ENCODE results near the gene PTPRN2. TPM values are rescaled to one million over a fixed set of nuclear protein-coding genes. Genes with fewer than 3 reads are reported as not detected.

PTPRN2 gene
- total and polyA plus RNA-seq, 2 of the 13 experiments (the other 11 are each of a cell fraction or from before 2014, with no cell fraction given) = 2.5 to 24.2 TPM

GRCh38 chr7:157769086-157769485 lies 818.5 kb downstream of the PTPRN2 start:
- CTCF ChIA-PET (ENCODE audit: low intra/inter-chr PET ratio, low total read pairs) = no interaction called here
- WGBS (ENCODE audit: low lambda C conversion rate) = 67% methylated on average over 17 of the region's 17 CpGs
- H3K79me2 ChIP-seq (ENCODE audit: insufficient read depth, low read length) = no peaks in the 10 kb centered on the region
- no peak overlapping the region for H3K4me2 ChIP-seq (ENCODE audit: low read depth, low read length)
- BruUV-seq (replicated peaks) = no TSS peak
- intact Hi-C loops (cut with micrococcal nuclease; ENCODE audit: unreplicated experiment) = no loop called here
- no peak for TF ChIP-seq ZNF704 (CRISPR knock-in tag; IDR thresholded peaks at IDR 0.05; ENCODE audit: borderline replicate concordance)
- TF ChIP-seq RFX1 (IDR thresholded peaks at IDR 0.05) = peak; percentile 19; the same call in 1 of the 2 replicates
- no peak for TF ChIP-seq ZNF142 (CRISPR knock-in tag; IDR thresholded peaks at IDR 0.05)
- no peak for TF ChIP-seq AHR (CRISPR knock-in tag; IDR thresholded peaks at IDR 0.05)
- no peak overlapping the region for H3K27ac ChIP-seq (ENCODE audit: extremely low read length, insufficient read depth, low read length)
- DNase-seq (ENCODE audit: low spot score) (no peak), ATAC-seq (no peak), FAIRE-seq (no peak)
- in situ Hi-C loops (cut with HindIII; ENCODE audit: extremely low pct_ligation_motif_present, low pct_unique_long_range_greater_than_20kb) = no loop called here
- H3K9ac ChIP-seq (ENCODE audit: insufficient read depth, low read depth, low read length) = no peak overlapping the region
- H3K27me3 ChIP-seq (ENCODE audit: control insufficient read depth in 1 of 2, insufficient read depth in 2 of 2, low read length in 2 of 2) = no peaks in the 10 kb centered on the region; a peak in 1 of 5 replicates
- no peaks in the 10 kb centered on the region; the same call in 1 of the 2 replicates for H4K20me1 ChIP-seq (ENCODE audit: insufficient read depth, low read length)
- POLR2A ChIA-PET = no interaction called here
- peaks cover 27% of the 10 kb centered on the region for H3K9me3 ChIP-seq (ENCODE audit: low read length)
- H3K4me1 ChIP-seq (ENCODE audit: insufficient read depth, low read length) = no peaks in the 10 kb centered on the region
- H2AFZ ChIP-seq (ENCODE audit: low read length) = no peak overlapping the region
- H3K36me3 ChIP-seq (replicated peaks in 1 of 2; ENCODE audit: control insufficient read depth in 1 of 2, insufficient read depth in 2 of 2, low read length in 2 of 2) = no peaks in the 10 kb centered on the region
- no peak overlapping the region for H3K4me3 ChIP-seq (replicated peaks in 1 of 3; ENCODE audit: insufficient read depth in 1 of 3, low read depth in 2 of 3, low read length in 3 of 3)
